ENCODE results near the gene OSBP. TPM values are rescaled to one million over a fixed set of nuclear protein-coding genes. Genes with fewer than 3 reads are reported as not detected.

OSBP gene
- total and polyA plus RNA-seq, 2 donors (not counting 1 experiment from before 2014, with no cell fraction given): 12.6 to 40.2 TPM

DNA sequence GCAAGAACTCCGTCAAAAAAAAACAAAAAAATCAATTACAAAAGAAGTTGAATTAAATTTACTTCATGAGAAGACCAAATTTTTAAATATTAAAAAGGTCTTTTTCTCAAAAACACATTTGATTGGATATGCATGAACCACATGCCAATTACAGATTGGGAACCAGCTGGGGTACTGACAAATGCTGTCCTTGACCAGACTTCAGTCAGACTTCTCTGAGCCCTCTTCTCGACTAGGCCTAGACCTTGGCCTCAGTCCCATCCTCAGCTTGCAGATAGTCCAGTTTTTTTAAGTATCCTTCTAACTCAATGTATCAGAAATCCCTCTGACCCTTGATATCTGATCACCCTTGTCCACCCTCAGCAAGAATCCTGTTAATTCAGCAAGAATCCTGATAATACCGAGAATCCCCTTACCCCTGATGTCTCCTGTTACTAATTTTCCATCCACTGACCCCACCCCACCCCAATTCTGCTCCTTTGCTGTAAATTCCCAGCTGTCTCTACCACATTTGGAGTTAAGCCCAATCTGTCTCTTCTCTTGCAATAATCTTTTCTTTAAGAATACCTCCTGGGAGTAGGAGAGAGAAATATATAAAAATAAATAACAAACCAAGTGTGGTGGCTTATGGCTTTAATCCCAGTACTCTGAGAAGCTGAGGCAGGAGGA is 73.3 kb downstream of the OSBP start:
- intact Hi-C loops (cut with micrococcal nuclease): no loop called here
- Histone ChIP-seq H3K27ac (ENCODE audit: low read length in 2 of 2) (no peak overlapping the region), H3K79me2 (ENCODE audit: control insufficient read depth, insufficient read depth, low read length) (no peaks in the 10 kb centered on the region), H2AFZ (ENCODE audit: insufficient read depth, low read depth, low read length, poor library complexity, severe bottlenecking) (no peak overlapping the region), H3K27me3 (replicated peaks in 1 of 4; ENCODE audit: control extremely low read depth in 1 of 4, control insufficient read depth in 3 of 4, insufficient read depth in 4 of 4, low read length in 3 of 4) (no peaks in the 10 kb centered on the region), H3K4me2 (replicated peaks; ENCODE audit: low read depth, low read length, poor library complexity, severe bottlenecking) (no peak overlapping the region), H3K9ac (ENCODE audit: low read length) (no peak overlapping the region), H4K20me1 (ENCODE audit: control insufficient read depth, insufficient read depth, low read length, poor library complexity, severe bottlenecking) (no peaks in the 10 kb centered on the region), H3K9me3 (ENCODE audit: control extremely low read depth in 1 of 3, control insufficient read depth in 2 of 3, insufficient read depth in 1 of 3, low read length in 2 of 3) (no peaks in the 10 kb centered on the region), H3K36me3 (replicated peaks in 1 of 2; ENCODE audit: control extremely low read depth in 1 of 2, control insufficient read depth in 1 of 2, extremely low read depth in 1 of 2, insufficient read depth in 2 of 2, low read length in 1 of 2) (no peaks in the 10 kb centered on the region), H3K4me3 (ENCODE audit: control extremely low read depth in 1 of 5, extremely low read depth in 1 of 5, insufficient read depth in 1 of 5, low read depth in 2 of 5, low read length in 4 of 5) (no peak overlapping the region), H3K4me1 (ENCODE audit: control insufficient read depth in 2 of 2, insufficient read depth in 2 of 2, low read length in 2 of 2) (peaks cover 0 to 7% of the 10 kb centered on the region in 2 donors)
- no peak for ATAC-seq (ENCODE audit: low read depth)
- ChIA-PET POLR2A (no interaction called here), CTCF (no interaction called here)
- Mint-ChIP-seq H3K4me3 (no peak overlapping the region), H3K4me1 (peaks cover 3% of the 10 kb centered on the region), H3K9me3 (ENCODE audit: insufficient read depth) (no peaks in the 10 kb centered on the region), H3K27ac (no peak overlapping the region), H3K27me3 (peaks cover 6% of the 10 kb centered on the region)
- no peak for TF ChIP-seq EZH2 (IDR thresholded peaks at IDR 0.05; ENCODE audit: borderline replicate concordance, insufficient read depth, low read depth, low read length, poor library complexity, severe bottlenecking)
- TF ChIP-seq, protein P1, sequence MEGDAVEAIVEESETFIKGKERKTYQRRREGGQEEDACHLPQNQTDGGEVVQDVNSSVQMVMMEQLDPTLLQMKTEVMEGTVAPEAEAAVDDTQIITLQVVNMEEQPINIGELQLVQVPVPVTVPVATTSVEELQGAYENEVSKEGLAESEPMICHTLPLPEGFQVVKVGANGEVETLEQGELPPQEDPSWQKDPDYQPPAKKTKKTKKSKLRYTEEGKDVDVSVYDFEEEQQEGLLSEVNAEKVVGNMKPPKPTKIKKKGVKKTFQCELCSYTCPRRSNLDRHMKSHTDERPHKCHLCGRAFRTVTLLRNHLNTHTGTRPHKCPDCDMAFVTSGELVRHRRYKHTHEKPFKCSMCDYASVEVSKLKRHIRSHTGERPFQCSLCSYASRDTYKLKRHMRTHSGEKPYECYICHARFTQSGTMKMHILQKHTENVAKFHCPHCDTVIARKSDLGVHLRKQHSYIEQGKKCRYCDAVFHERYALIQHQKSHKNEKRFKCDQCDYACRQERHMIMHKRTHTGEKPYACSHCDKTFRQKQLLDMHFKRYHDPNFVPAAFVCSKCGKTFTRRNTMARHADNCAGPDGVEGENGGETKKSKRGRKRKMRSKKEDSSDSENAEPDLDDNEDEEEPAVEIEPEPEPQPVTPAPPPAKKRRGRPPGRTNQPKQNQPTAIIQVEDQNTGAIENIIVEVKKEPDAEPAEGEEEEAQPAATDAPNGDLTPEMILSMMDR (IDR thresholded peaks at IDR 0.05): no peak
- DNase-seq: no peak
- WGBS (ENCODE audit: insufficient coverage): 96% methylated on average over 2 of the region's 3 CpGs

GRCh38 chr11:59534676-59535075 is 80.9 kb downstream of the OSBP start:
- no peaks in the 10 kb centered on the region for H3K9me3 Mint-ChIP-seq (ENCODE audit: insufficient read depth)
- H2AFZ ChIP-seq (ENCODE audit: insufficient read depth, low read depth, low read length, poor library complexity, severe bottlenecking): no peak overlapping the region
- POLR2A ChIA-PET: no interaction called here
- H3K79me2 ChIP-seq (ENCODE audit: control insufficient read depth, insufficient read depth, low read length): no peaks in the 10 kb centered on the region
- no peak overlapping the region for H3K4me3 Mint-ChIP-seq
- H3K27ac Mint-ChIP-seq: no peak overlapping the region
- H3K27ac ChIP-seq (ENCODE audit: low read length in 2 of 2): no peak overlapping the region
- no peak overlapping the region for H3K9ac ChIP-seq (ENCODE audit: low read length)
- no peaks in the 10 kb centered on the region for H3K9me3 ChIP-seq (ENCODE audit: control extremely low read depth in 1 of 3, control insufficient read depth in 2 of 3, insufficient read depth in 1 of 3, low read length in 2 of 3)
- CTCF ChIA-PET: interaction anchor here (0.6 to 1.5 kb wide), 3 partner anchors 31 to 146 kb away, joined by 3 to 4 read pairs (median 4); no protein-coding TSS in a partner anchor
- WGBS (ENCODE audit: insufficient coverage): no CpG with 5 or more reads among the region's 1 CpG
- H3K27me3 Mint-ChIP-seq: peaks cover 11% of the 10 kb centered on the region
- H3K4me2 ChIP-seq (replicated peaks; ENCODE audit: low read depth, low read length, poor library complexity, severe bottlenecking): no peak overlapping the region
- H3K4me1 Mint-ChIP-seq: peaks cover 6% of the 10 kb centered on the region
- no peaks in the 10 kb centered on the region for H3K36me3 ChIP-seq (replicated peaks in 1 of 2; ENCODE audit: control extremely low read depth in 1 of 2, control insufficient read depth in 1 of 2, extremely low read depth in 1 of 2, insufficient read depth in 2 of 2, low read length in 1 of 2)
- ATAC-seq (ENCODE audit: low read depth) (no peak), DNase-seq (no peak)
- TF ChIP-seq EZH2 (IDR thresholded peaks at IDR 0.05; ENCODE audit: borderline replicate concordance, insufficient read depth, low read depth, low read length, poor library complexity, severe bottlenecking): no peak
- TF ChIP-seq, protein P1 (IDR thresholded peaks at IDR 0.05): no peak
- H3K27me3 ChIP-seq (replicated peaks in 1 of 4; ENCODE audit: control extremely low read depth in 1 of 4, control insufficient read depth in 3 of 4, insufficient read depth in 4 of 4, low read length in 3 of 4): no peaks in the 10 kb centered on the region
- H3K4me1 ChIP-seq (ENCODE audit: control insufficient read depth in 2 of 2, insufficient read depth in 2 of 2, low read length in 2 of 2): peaks cover 0 to 7% of the 10 kb centered on the region in 2 donors
- H4K20me1 ChIP-seq (ENCODE audit: control insufficient read depth, insufficient read depth, low read length, poor library complexity, severe bottlenecking): no peaks in the 10 kb centered on the region
- intact Hi-C loops (cut with micrococcal nuclease): no loop called here
- no peak overlapping the region for H3K4me3 ChIP-seq (ENCODE audit: control extremely low read depth in 1 of 5, extremely low read depth in 1 of 5, insufficient read depth in 1 of 5, low read depth in 2 of 5, low read length in 4 of 5)

All from B cell (primary cell).